B cell (primary cell): Measurements from ENCODE around the gene SIGLEC6.

Experiments
- CTCF ChIP-seq: fragments of 200-600 bp; IDR thresholded peaks from one replicate; pipeline ENCODE4 v1.8.0; 2022; ENCODE audit warnings: antibody characterized with exemption, mild to moderate bottlenecking
- EZH2 ChIP-seq: IDR thresholded peaks from 2 replicates; pipeline ENCODE4 v1.6.1; 2012; ENCODE audit warnings: borderline replicate concordance, low read depth, mild to moderate bottlenecking, moderate library complexity, low read length; ENCODE audit not compliant: insufficient read depth, poor library complexity, severe bottlenecking

GRCh38 chr19:51503896-51504295 is 27.6 kb downstream of the SIGLEC6 start:
- TF ChIP-seq CTCF (no peak), EZH2 (no peak)
